HL-60 (cell line): ENCODE data around the gene KCNG2.

Source experiments
- DNase-seq, 2 experiments: peaks; one replicate each; pipeline ENCODE4 v3.0.0-alpha.2; 2010 to 2020; ENCODE audit warnings: low read depth in 1 of 2, low spot score in 1 of 2
- H3K27ac ChIP-seq: fragments of 250-450 bp; sonication (Bioruptor Pico); replicated peaks from 2 replicates; pipeline ENCODE4 v1.5.1; 2020; ENCODE audit warnings: mild to moderate bottlenecking, moderate library complexity
- H3K27me3 ChIP-seq: fragments of 250-450 bp; sonication (Bioruptor Pico); 2 replicates; pipeline ENCODE4 v1.5.1; 2021; ENCODE audit warnings: mild to moderate bottlenecking, moderate library complexity; ENCODE audit not compliant: insufficient read depth, poor library complexity, severe bottlenecking
- H3K4me3 ChIP-seq: replicated peaks from 2 replicates; pipeline ENCODE4 v1.5.1; 2011; ENCODE audit warnings: mild to moderate bottlenecking, control low read depth, low read length; ENCODE audit not compliant: insufficient read depth
- CTCF ChIP-seq: IDR thresholded peaks from one replicate; pipeline ENCODE4 v1.5.1; 2011; ENCODE audit warnings: low read length, control low read depth, inconsistent platforms; ENCODE audit not compliant: insufficient read depth
- GABPA ChIP-seq: IDR thresholded peaks from 2 replicates; pipeline ENCODE4 v1.6.1; 2012; ENCODE audit warnings: low read depth
- POLR2AphosphoS5 ChIP-seq: IDR thresholded peaks from 2 replicates; pipeline ENCODE4 v1.6.1; 2012; ENCODE audit warnings: low read depth
- SPI1 ChIP-seq: IDR thresholded peaks from 2 replicates; pipeline ENCODE4 v1.6.1; 2012; ENCODE audit warnings: low read depth, mild to moderate bottlenecking, borderline replicate concordance
- TF ChIP-seq, protein P1 (sequence below): IDR thresholded peaks from 2 replicates; pipeline ENCODE4 v1.6.1; 2012; ENCODE audit warnings: low read depth; ENCODE audit not compliant: insufficient replicate concordance

Gene KCNG2

GRCh38 chr18:79918615-79919011 is 120.9 kb downstream of the KCNG2 start:
- H3K27ac ChIP-seq, result no peak overlapping the region
- H3K4me3 ChIP-seq, result no peak overlapping the region
- TF ChIP-seq GABPA (no peak), POLR2AphosphoS5 (no peak), SPI1 (no peak), CTCF (no peak)
- TF ChIP-seq, protein P1, sequence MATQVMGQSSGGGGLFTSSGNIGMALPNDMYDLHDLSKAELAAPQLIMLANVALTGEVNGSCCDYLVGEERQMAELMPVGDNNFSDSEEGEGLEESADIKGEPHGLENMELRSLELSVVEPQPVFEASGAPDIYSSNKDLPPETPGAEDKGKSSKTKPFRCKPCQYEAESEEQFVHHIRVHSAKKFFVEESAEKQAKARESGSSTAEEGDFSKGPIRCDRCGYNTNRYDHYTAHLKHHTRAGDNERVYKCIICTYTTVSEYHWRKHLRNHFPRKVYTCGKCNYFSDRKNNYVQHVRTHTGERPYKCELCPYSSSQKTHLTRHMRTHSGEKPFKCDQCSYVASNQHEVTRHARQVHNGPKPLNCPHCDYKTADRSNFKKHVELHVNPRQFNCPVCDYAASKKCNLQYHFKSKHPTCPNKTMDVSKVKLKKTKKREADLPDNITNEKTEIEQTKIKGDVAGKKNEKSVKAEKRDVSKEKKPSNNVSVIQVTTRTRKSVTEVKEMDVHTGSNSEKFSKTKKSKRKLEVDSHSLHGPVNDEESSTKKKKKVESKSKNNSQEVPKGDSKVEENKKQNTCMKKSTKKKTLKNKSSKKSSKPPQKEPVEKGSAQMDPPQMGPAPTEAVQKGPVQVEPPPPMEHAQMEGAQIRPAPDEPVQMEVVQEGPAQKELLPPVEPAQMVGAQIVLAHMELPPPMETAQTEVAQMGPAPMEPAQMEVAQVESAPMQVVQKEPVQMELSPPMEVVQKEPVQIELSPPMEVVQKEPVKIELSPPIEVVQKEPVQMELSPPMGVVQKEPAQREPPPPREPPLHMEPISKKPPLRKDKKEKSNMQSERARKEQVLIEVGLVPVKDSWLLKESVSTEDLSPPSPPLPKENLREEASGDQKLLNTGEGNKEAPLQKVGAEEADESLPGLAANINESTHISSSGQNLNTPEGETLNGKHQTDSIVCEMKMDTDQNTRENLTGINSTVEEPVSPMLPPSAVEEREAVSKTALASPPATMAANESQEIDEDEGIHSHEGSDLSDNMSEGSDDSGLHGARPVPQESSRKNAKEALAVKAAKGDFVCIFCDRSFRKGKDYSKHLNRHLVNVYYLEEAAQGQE, result no peak
- no peaks in the 10 kb centered on the region for H3K27me3 ChIP-seq
- no peak for DNase-seq

DNA sequence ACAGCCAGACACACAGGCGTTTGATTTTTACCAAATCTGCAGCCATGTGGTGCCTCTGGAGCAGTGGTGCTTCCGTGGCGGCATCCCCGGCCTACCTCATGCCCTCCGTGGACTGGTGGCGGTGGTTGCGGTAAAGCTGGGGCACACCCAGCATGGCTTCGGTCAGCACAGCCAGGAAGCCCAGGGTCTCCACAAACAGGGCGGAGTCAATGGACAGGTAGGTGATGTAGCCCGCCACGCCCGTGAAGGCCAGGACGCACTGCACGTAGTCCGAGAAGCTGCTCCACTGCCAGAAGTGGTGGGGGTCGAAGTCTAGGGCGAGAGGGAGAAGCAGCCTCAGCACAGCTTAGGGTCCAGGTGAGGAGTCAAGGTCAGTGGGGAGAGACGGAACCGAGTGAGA is 121.4 kb downstream of the KCNG2 start:
- H3K27me3 ChIP-seq, result no peaks in the 10 kb centered on the region
- H3K4me3 ChIP-seq, result no peak overlapping the region
- TF ChIP-seq SPI1, result no peak
- no peak for TF ChIP-seq GABPA
- no peak for TF ChIP-seq CTCF
- TF ChIP-seq POLR2AphosphoS5, result no peak
- TF ChIP-seq, protein P1, result no peak
- no peak overlapping the region for H3K27ac ChIP-seq
- no peak for DNase-seq

GRCh38 chr18:79921984-79922965 is 124.5 kb downstream of the KCNG2 start:
- no peak overlapping the region for H3K27ac ChIP-seq
- TF ChIP-seq GABPA (no peak), CTCF (no peak), SPI1 (no peak), POLR2AphosphoS5 (no peak)
- TF ChIP-seq, protein P1, result no peak
- H3K27me3 ChIP-seq, result no peaks in the 10 kb centered on the region
- H3K4me3 ChIP-seq, result no peak overlapping the region
- no peak for DNase-seq
